22Rv1 (cell line): Measurements from ENCODE around the gene SESN2.

Source experiments
- H3K27ac ChIP-seq: fragments of 450-650 bp; 2 replicates; pipeline ENCODE4 v1.5.1; 2017
- ZFX ChIP-seq: fragments of 450-650 bp; IDR thresholded peaks from 2 replicates; pipeline ENCODE4 v1.6.1; 2017; ENCODE audit warnings: antibody characterized with exemption, borderline replicate concordance
- TF ChIP-seq, protein P1 (sequence below): fragments of 450-650 bp; IDR thresholded peaks from 2 replicates; pipeline ENCODE4 v1.5.1; 2017; ENCODE audit warnings: mild to moderate bottlenecking

The SESN2 gene, protein sequence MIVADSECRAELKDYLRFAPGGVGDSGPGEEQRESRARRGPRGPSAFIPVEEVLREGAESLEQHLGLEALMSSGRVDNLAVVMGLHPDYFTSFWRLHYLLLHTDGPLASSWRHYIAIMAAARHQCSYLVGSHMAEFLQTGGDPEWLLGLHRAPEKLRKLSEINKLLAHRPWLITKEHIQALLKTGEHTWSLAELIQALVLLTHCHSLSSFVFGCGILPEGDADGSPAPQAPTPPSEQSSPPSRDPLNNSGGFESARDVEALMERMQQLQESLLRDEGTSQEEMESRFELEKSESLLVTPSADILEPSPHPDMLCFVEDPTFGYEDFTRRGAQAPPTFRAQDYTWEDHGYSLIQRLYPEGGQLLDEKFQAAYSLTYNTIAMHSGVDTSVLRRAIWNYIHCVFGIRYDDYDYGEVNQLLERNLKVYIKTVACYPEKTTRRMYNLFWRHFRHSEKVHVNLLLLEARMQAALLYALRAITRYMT

GRCh38 chr1:28259252-28259933 lies at the start of gene SESN2:
SESN2 (plus strand) TSS chr1:28259518; CDS start chr1:28259848, 330 bp downstream.
- H3K27ac ChIP-seq: peak within 1 kb of the TSS; percentile 72
- TF ChIP-seq, protein P1, sequence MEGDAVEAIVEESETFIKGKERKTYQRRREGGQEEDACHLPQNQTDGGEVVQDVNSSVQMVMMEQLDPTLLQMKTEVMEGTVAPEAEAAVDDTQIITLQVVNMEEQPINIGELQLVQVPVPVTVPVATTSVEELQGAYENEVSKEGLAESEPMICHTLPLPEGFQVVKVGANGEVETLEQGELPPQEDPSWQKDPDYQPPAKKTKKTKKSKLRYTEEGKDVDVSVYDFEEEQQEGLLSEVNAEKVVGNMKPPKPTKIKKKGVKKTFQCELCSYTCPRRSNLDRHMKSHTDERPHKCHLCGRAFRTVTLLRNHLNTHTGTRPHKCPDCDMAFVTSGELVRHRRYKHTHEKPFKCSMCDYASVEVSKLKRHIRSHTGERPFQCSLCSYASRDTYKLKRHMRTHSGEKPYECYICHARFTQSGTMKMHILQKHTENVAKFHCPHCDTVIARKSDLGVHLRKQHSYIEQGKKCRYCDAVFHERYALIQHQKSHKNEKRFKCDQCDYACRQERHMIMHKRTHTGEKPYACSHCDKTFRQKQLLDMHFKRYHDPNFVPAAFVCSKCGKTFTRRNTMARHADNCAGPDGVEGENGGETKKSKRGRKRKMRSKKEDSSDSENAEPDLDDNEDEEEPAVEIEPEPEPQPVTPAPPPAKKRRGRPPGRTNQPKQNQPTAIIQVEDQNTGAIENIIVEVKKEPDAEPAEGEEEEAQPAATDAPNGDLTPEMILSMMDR: no peak
- no peak for TF ChIP-seq ZFX

- H3K27ac ChIP-seq: no peak overlapping the region
- no peak for TF ChIP-seq ZFX
Measured at GRCh38 chr1:28209700-28210099, 49.6 kb upstream of the SESN2 start.

DNA sequence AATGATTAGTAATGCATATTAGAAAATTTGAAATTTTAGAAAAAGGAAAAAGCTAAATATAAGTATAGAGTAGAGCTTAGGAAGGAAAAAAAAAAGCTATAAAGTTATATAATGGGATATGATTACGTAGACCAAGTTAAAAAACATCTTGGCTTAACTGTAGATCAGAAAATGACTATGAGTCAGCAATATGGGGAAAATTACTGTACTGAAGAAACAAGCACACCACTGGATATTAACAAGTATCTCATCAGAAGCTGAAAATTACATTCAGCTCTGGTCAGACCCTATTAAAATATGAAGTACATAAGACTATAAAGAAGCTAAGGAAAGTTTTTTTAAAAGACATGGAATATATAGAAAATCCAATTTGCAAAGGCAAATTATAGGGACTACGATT lies 46.0 kb upstream of the SESN2 start:
- TF ChIP-seq, protein P1: no peak
- TF ChIP-seq ZFX: no peak
- H3K27ac ChIP-seq: no peak overlapping the region

- TF ChIP-seq, protein P1: no peak
- TF ChIP-seq ZFX: no peak
- no peak overlapping the region for H3K27ac ChIP-seq
Measured at GRCh38 chr1:28229089-28229488, 30.2 kb upstream of the SESN2 start.

DNA sequence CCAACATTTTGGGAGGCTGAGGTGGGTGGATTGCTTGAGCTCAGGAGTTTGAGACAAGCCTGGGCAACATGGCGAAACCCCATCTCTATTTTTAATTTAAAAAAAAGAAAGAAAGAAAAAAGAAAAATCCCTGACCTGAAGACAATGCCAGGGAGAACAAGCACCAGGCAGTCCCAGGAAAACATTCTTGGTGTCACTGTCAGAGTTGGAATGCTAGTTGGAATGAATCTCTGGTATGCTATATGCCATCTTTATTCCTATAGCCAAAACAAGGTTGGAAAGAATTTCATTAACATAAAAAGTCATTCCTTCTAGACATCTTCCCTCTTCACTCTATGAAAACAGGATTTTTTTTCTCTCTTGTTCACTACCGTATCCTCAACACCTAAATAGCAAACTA lies 29.3 kb upstream of the SESN2 start:
- TF ChIP-seq ZFX: no peak
- TF ChIP-seq, protein P1: no peak
- H3K27ac ChIP-seq: no peak overlapping the region

- TF ChIP-seq, protein P1: no peak
- no peak for TF ChIP-seq ZFX
- peak within 1 kb of the TSS; percentile 57 for H3K27ac ChIP-seq
Measured at GRCh38 chr1:28232558-28233263, 26.6 kb upstream of the SESN2 start, which contains the start of gene DNAJC8. DNAJC8 (minus strand) TSS chr1:28233029; CDS start chr1:28232998, 31 bp downstream.

- H3K27ac ChIP-seq: peak overlapping the region; percentile 57
- TF ChIP-seq ZFX: no peak
- TF ChIP-seq, protein P1: no peak
Measured at GRCh38 chr1:28233264-28233606, 26.1 kb upstream of the SESN2 start.
